GM12878 (cell line): ENCODE results near the gene FABP7. TPM values are rescaled to one million over a fixed set of nuclear protein-coding genes. Genes with fewer than 3 reads are reported as not detected.

Experiments used
- ATAC-seq: fragments of 200-7000 bp; cut with Tn5 transposase; 3 replicates; pipeline ENCODE4 v1.9.1; 2020; ENCODE audit warnings: mild to moderate bottlenecking, moderate library complexity
- BruUV-seq: library from RNA; stranded (reverse); fragments of 400-500 nt; replicated peaks from 2 replicates; lab custom pipeline; 2021; lab: Mats Ljungman, UMichigan
- CTCF ChIA-PET: fragments of 300-600 bp; sonication (Branson Sonifier 250); formaldehyde crosslinking; extraction: SDS; loops from one replicate; lab custom pipeline; 2021; ENCODE audit warnings: inconsistent platforms; lab: Yijun Ruan, JAX
- POLR2A ChIA-PET: fragments of 350-600 bp; formaldehyde crosslinking; extraction: SDS; loops from one replicate; lab custom pipeline; 2021; ENCODE audit warnings: inconsistent platforms; lab: Charles Lee
- RAD21 ChIA-PET: fragments of 300-600 bp; sonication (Branson Sonifier 250); formaldehyde crosslinking; loops from one replicate; lab custom pipeline; 2023; ENCODE audit warnings: antibody characterized with exemption; ENCODE audit not compliant: unreplicated experiment; lab: Charles Lee
- SMC1A ChIA-PET: fragments of 300-600 bp; sonication (Branson Sonifier 250); formaldehyde crosslinking; loops from one replicate; lab custom pipeline; 2023; ENCODE audit not compliant: unreplicated experiment, uncharacterized antibody; lab: Charles Lee
- DNase-seq: peaks from one replicate; pipeline ENCODE4 v3.0.0-alpha.2; 2011; ENCODE audit warnings: low read depth, low spot score
- FAIRE-seq: peaks from 3 replicates; lab custom pipeline; 2011; peaks lifted over from hg19 to GRCh38; lab: Jason Lieb, UNC
- H2AFZ ChIP-seq: 2 replicates; pipeline ENCODE4 v1.6.0; 2011; ENCODE audit warnings: low read depth, low read length, control low read depth; ENCODE audit not compliant: control insufficient read depth
- H3K27ac ChIP-seq: 2 replicates; pipeline ENCODE4 v1.5.1; 2011; ENCODE audit warnings: control low read depth; ENCODE audit not compliant: control insufficient read depth, insufficient read depth
- H3K27me3 ChIP-seq, 2 experiments: replicated peaks in 1 of 2; 2 replicates each; pipeline versions ENCODE4 v1.6.0 to v1.6.1; 2011; ENCODE audit warnings: low read length in 1 of 2; ENCODE audit not compliant: control insufficient read depth in 2 of 2, insufficient read depth in 2 of 2
- H3K36me3 ChIP-seq, 2 experiments: 2 replicates each; pipeline ENCODE4 v1.5.1; 2011; ENCODE audit warnings: low read length in 1 of 2; ENCODE audit not compliant: control insufficient read depth in 2 of 2, insufficient read depth in 2 of 2
- H3K4me1 ChIP-seq: 2 replicates; pipeline ENCODE4 v1.6.1; 2011; ENCODE audit warnings: mild to moderate bottlenecking, low read length, moderate library complexity, mixed read lengths; ENCODE audit not compliant: control insufficient read depth, insufficient read depth
- H3K4me2 ChIP-seq: 2 replicates; pipeline ENCODE4 v1.6.0; 2011; ENCODE audit warnings: control low read depth; ENCODE audit not compliant: control insufficient read depth, insufficient read depth
- H3K4me3 ChIP-seq: fragments of 200-600 bp; sonication (generic); 2 replicates; pipeline ENCODE4 v1.5.1; 2016
- H3K79me2 ChIP-seq: 2 replicates; pipeline ENCODE4 v1.6.0; 2011; ENCODE audit warnings: low read length; ENCODE audit not compliant: control insufficient read depth, insufficient read depth
- H3K9ac ChIP-seq: 2 replicates; pipeline ENCODE4 v1.8.0; 2011; ENCODE audit warnings: low read length, control low read depth, mixed read lengths; ENCODE audit not compliant: control insufficient read depth, insufficient read depth
- H3K9me3 ChIP-seq: replicated peaks from 3 replicates; pipeline ENCODE4 v1.5.1; 2011; ENCODE audit warnings: mild to moderate bottlenecking, low read length; ENCODE audit not compliant: control insufficient read depth, insufficient read depth
- H4K20me1 ChIP-seq: 2 replicates; pipeline ENCODE4 v1.6.0; 2011; ENCODE audit not compliant: control insufficient read depth, insufficient read depth
- ATF7 ChIP-seq: fragments of 450-650 bp; IDR thresholded peaks from 2 replicates; pipeline ENCODE4 v1.6.1; 2016; ENCODE audit warnings: low read depth, mild to moderate bottlenecking
- CBX5 ChIP-seq: sonication (generic); IDR thresholded peaks from 2 replicates; pipeline ENCODE4 v1.6.1; 2016; ENCODE audit warnings: low read depth, moderate library complexity, mild to moderate bottlenecking, inconsistent platforms
- EP300 ChIP-seq, 2 experiments: fragments of 150-350 bp in 1 of 2; IDR thresholded peaks; 2 replicates each; pipeline ENCODE4 v1.6.1; 2011 to 2012; ENCODE audit warnings: low read depth in 2 of 2, low read length in 2 of 2, borderline replicate concordance in 1 of 2, improper control_type of control experiment in 1 of 2, inconsistent platforms in 1 of 2; ENCODE audit not compliant: control insufficient read depth in 1 of 2
- FOXM1 ChIP-seq: IDR thresholded peaks from 2 replicates; pipeline ENCODE4 v1.6.1; 2012; ENCODE audit warnings: low read depth, mild to moderate bottlenecking, inconsistent platforms, low read length, moderate library complexity
- HDAC2 ChIP-seq: fragments of 200-600 bp; sonication (generic); IDR thresholded peaks from 2 replicates; pipeline ENCODE4 v1.6.1; 2017
- HDGF ChIP-seq: fragments of 450-650 bp; IDR thresholded peaks from 2 replicates; pipeline ENCODE4 v1.6.1; 2016; ENCODE audit warnings: antibody characterized with exemption
- IKZF1 ChIP-seq: fragments of 450-650 bp; conservative IDR thresholded peaks from 2 replicates; pipeline ENCODE4 v1.6.1; 2017; ENCODE audit warnings: antibody characterized with exemption, mild to moderate bottlenecking
- MEF2A ChIP-seq: IDR thresholded peaks from 2 replicates; pipeline ENCODE4 v1.6.1; 2011; ENCODE audit warnings: low read depth, mild to moderate bottlenecking, low read length, moderate library complexity; ENCODE audit not compliant: insufficient read depth
- NR2C1 ChIP-seq: fragments of 450-650 bp; IDR thresholded peaks from 2 replicates; pipeline ENCODE4 v1.6.1; 2017; ENCODE audit warnings: antibody characterized with exemption, mild to moderate bottlenecking, moderate library complexity
- POLR2A ChIP-seq: IDR thresholded peaks from 2 replicates; pipeline ENCODE4 v1.6.1; 2011; ENCODE audit warnings: low read depth, mild to moderate bottlenecking, low read length
- RELB ChIP-seq: fragments of 450-650 bp; IDR thresholded peaks from 2 replicates; pipeline ENCODE4 v1.6.1; 2017; ENCODE audit warnings: low read depth, mild to moderate bottlenecking, moderate library complexity
- SP1 ChIP-seq: IDR thresholded peaks from one replicate; pipeline ENCODE4 v1.6.1; 2011; ENCODE audit warnings: low read depth, low read length
- SREBF1 ChIP-seq: IDR thresholded peaks from 2 replicates; pipeline ENCODE4 v1.6.1; 2012; ENCODE audit warnings: mild to moderate bottlenecking, low read length
- WGBS: methylation state at CpG from one replicate; pipeline ENCODE4 v1.1.6; 2016; ENCODE audit warnings: low lambda C conversion rate; ENCODE audit not compliant: insufficient replicate concordance, insufficient coverage; ENCODE audit errors: missing lambda C conversion rate; 5-methylcytosine and 5-hydroxymethylcytosine counted together
- in situ Hi-C: fragments of 300-500 bp; cut with MboI; formaldehyde crosslinking; loops from 9 replicates; pipeline ENCODE4 v1.14.3; 2018; ENCODE audit warnings: mixed read lengths
- intact Hi-C: fragments of 100-400 bp; cut with micrococcal nuclease; formaldehyde crosslinking; loops from one replicate; pipeline ENCODE4 v1.14.2; 2022; ENCODE audit not compliant: unreplicated experiment
- polyA plus RNA-seq, 11 experiments: library from polyadenylated mRNA; depleted of rRNA in 4 of 11; unstranded in 6 of 11; stranded (reverse) in 5 of 11; fragments of >200 nt; fragmentation: Nextera tagmentation in 4 of 11; fragmentation: Illumina TruSeq in 1 of 11; extraction: Ambion mirVana in 4 of 11; extraction: Trizol in 1 of 11; gene quantifications; 1 replicate in 1 of 11; 2 replicates in 10 of 11; pipeline versions ENCODE4 v1.2.1 to v1.2.3, GENCODE V29; 2011 to 2016; ENCODE audit warnings: inconsistent platforms in 2 of 11, missing spikeins in 2 of 11, low read depth in 1 of 11
- total RNA-seq, 4 experiments: library from RNA; depleted of rRNA in 3 of 4; stranded (reverse); fragments of >200 nt in 3 of 4; fragmentation: Illumina TruSeq in 1 of 4; extraction: Trizol in 1 of 4; gene quantifications; 2 replicates each; pipeline versions ENCODE4 v1.2.1 to v1.2.3, GENCODE V29; 2013 to 2021
- TF ChIP-seq, protein P1 (sequence below): IDR thresholded peaks from 2 replicates; pipeline ENCODE4 v1.6.1; 2012; ENCODE audit warnings: low read depth, low read length, improper control_type of control experiment
- TF ChIP-seq, protein P2 (sequence below), 3 experiments: IDR thresholded peaks in 2 of 3; conservative IDR thresholded peaks in 1 of 3; 2 replicates each; pipeline ENCODE4 v1.5.1; 2011; ENCODE audit warnings: low read depth in 3 of 3, low read length in 3 of 3, mild to moderate bottlenecking in 3 of 3, control low read depth in 2 of 3, moderate library complexity in 2 of 3, inconsistent platforms in 1 of 3, mixed read lengths in 1 of 3; ENCODE audit not compliant: control insufficient read depth in 2 of 3, insufficient read depth in 1 of 3; ENCODE audit errors: extremely low read depth in 1 of 3
- TF ChIP-seq, protein P3 (sequence below): fragments of 450-650 bp; IDR thresholded peaks from 2 replicates; pipeline ENCODE4 v1.6.1; 2017; ENCODE audit warnings: mild to moderate bottlenecking, moderate library complexity

FABP7 gene
- total and polyA plus RNA-seq, 10 of the 15 experiments (the other 5 are each of a cell fraction or from before 2014, with no cell fraction given) = not detected

DNA sequence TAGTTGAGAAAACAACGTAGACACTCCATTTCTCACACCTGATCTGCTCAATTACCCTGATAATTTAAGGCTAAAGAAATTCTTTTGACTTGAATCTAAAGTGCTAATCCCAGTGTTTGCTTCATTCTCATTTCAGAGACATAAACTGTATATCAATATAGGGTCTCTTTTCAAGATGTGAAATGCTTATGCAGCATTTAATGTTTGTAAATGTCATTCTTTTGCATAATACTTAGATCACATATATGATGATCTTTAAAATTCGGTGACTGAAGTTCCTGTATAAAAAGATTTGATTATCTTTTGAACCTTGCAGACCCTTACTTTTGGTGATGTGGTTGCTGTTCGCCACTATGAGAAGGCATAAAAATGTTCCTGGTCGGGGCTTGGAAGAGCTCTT is 3.9 kb downstream of the FABP7 start:
- no peak overlapping the region for H2AFZ ChIP-seq
- H3K9me3 ChIP-seq = no peaks in the 10 kb centered on the region
- no peaks in the 10 kb centered on the region for H3K4me1 ChIP-seq
- H4K20me1 ChIP-seq = no peaks in the 10 kb centered on the region
- intact Hi-C loops = no loop called here
- POLR2A ChIA-PET = interaction anchor here (0.5 to 1.1 kb wide), 2 partner anchors 9 to 932 kb away, joined by 3 to 6 read pairs; no protein-coding TSS in a partner anchor
- RAD21 ChIA-PET = no interaction called here
- peaks cover 0 to 4% of the 10 kb centered on the region in 2 experiments; a peak in 3 of 4 replicates for H3K27me3 ChIP-seq
- in situ Hi-C loops = no loop called here
- SMC1A ChIA-PET = interaction anchor here (1.1 to 1.6 kb wide), 3 partner anchors 39 to 55 kb away, joined by 3 to 6 read pairs (median 4); no protein-coding TSS in a partner anchor
- FAIRE-seq (no peak), ATAC-seq (no peak), DNase-seq (no peak)
- no peak overlapping the region for H3K27ac ChIP-seq
- no peak overlapping the region for H3K9ac ChIP-seq
- no peaks in the 10 kb centered on the region for H3K36me3 ChIP-seq
- WGBS = 3% methylated on average over 4 of the region's 4 CpGs
- BruUV-seq = no TSS peak
- CTCF ChIA-PET = interaction anchor here (1.2 to 2.2 kb wide), 5 partner anchors 11 to 56 kb away, joined by 3 to 8 read pairs (median 4); no protein-coding TSS in a partner anchor
- H3K4me2 ChIP-seq = no peak overlapping the region
- H3K79me2 ChIP-seq = no peaks in the 10 kb centered on the region
- H3K4me3 ChIP-seq = no peak overlapping the region
- no peak for TF ChIP-seq POLR2A
- no peak for TF ChIP-seq HDAC2
- TF ChIP-seq, protein P1, sequence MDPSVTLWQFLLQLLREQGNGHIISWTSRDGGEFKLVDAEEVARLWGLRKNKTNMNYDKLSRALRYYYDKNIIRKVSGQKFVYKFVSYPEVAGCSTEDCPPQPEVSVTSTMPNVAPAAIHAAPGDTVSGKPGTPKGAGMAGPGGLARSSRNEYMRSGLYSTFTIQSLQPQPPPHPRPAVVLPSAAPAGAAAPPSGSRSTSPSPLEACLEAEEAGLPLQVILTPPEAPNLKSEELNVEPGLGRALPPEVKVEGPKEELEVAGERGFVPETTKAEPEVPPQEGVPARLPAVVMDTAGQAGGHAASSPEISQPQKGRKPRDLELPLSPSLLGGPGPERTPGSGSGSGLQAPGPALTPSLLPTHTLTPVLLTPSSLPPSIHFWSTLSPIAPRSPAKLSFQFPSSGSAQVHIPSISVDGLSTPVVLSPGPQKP = no peak
- TF ChIP-seq NR2C1 = no peak
- no peak for TF ChIP-seq CBX5
- no peak for TF ChIP-seq HDGF
- TF ChIP-seq MEF2A = no peak
- TF ChIP-seq, protein P2, sequence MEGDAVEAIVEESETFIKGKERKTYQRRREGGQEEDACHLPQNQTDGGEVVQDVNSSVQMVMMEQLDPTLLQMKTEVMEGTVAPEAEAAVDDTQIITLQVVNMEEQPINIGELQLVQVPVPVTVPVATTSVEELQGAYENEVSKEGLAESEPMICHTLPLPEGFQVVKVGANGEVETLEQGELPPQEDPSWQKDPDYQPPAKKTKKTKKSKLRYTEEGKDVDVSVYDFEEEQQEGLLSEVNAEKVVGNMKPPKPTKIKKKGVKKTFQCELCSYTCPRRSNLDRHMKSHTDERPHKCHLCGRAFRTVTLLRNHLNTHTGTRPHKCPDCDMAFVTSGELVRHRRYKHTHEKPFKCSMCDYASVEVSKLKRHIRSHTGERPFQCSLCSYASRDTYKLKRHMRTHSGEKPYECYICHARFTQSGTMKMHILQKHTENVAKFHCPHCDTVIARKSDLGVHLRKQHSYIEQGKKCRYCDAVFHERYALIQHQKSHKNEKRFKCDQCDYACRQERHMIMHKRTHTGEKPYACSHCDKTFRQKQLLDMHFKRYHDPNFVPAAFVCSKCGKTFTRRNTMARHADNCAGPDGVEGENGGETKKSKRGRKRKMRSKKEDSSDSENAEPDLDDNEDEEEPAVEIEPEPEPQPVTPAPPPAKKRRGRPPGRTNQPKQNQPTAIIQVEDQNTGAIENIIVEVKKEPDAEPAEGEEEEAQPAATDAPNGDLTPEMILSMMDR (IDR thresholded peaks at IDR 0.05 in 2 of 3, conservative IDR thresholded peaks at IDR 0.05 in 1 of 3; ENCODE audit: control insufficient read depth in 2 of 3, extremely low read depth in 1 of 3, insufficient read depth in 1 of 3, low read depth in 3 of 3, low read length in 3 of 3) = no peak
- no peak for TF ChIP-seq EP300 (IDR thresholded peaks at IDR 0.05; ENCODE audit: borderline replicate concordance in 1 of 2, control insufficient read depth in 1 of 2, low read depth in 2 of 2, low read length in 2 of 2)
- TF ChIP-seq SP1 = no peak
- TF ChIP-seq RELB = no peak
- no peak for TF ChIP-seq FOXM1
- TF ChIP-seq IKZF1 = no peak
- TF ChIP-seq ATF7 = no peak
- TF ChIP-seq, protein P3, sequence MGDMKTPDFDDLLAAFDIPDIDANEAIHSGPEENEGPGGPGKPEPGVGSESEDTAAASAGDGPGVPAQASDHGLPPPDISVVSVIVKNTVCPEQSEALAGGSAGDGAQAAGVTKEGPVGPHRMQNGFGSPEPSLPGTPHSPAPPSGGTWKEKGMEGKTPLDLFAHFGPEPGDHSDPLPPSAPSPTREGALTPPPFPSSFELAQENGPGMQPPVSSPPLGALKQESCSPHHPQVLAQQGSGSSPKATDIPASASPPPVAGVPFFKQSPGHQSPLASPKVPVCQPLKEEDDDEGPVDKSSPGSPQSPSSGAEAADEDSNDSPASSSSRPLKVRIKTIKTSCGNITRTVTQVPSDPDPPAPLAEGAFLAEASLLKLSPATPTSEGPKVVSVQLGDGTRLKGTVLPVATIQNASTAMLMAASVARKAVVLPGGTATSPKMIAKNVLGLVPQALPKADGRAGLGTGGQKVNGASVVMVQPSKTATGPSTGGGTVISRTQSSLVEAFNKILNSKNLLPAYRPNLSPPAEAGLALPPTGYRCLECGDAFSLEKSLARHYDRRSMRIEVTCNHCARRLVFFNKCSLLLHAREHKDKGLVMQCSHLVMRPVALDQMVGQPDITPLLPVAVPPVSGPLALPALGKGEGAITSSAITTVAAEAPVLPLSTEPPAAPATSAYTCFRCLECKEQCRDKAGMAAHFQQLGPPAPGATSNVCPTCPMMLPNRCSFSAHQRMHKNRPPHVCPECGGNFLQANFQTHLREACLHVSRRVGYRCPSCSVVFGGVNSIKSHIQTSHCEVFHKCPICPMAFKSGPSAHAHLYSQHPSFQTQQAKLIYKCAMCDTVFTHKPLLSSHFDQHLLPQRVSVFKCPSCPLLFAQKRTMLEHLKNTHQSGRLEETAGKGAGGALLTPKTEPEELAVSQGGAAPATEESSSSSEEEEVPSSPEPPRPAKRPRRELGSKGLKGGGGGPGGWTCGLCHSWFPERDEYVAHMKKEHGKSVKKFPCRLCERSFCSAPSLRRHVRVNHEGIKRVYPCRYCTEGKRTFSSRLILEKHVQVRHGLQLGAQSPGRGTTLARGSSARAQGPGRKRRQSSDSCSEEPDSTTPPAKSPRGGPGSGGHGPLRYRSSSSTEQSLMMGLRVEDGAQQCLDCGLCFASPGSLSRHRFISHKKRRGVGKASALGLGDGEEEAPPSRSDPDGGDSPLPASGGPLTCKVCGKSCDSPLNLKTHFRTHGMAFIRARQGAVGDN = no peak
- no peak for TF ChIP-seq SREBF1
